ENCODE results near the gene ISL2. TPM values are rescaled to one million over a fixed set of nuclear protein-coding genes. Genes with fewer than 3 reads are reported as not detected.

ISL2 gene
- total and polyA plus RNA-seq, 2 of the 13 experiments (the other 11 are each of a cell fraction or from before 2014, with no cell fraction given), result 4.3 to 5.1 TPM

- Histone ChIP-seq H2AFZ (ENCODE audit: low read length) (no peak overlapping the region), H3K27me3 (ENCODE audit: control insufficient read depth in 1 of 2, insufficient read depth in 2 of 2, low read length in 2 of 2) (no peaks in the 10 kb centered on the region), H3K79me2 (ENCODE audit: insufficient read depth, low read length) (no peaks in the 10 kb centered on the region), H3K4me3 (replicated peaks in 1 of 3; ENCODE audit: insufficient read depth in 1 of 3, low read depth in 2 of 3, low read length in 3 of 3) (no peak overlapping the region), H3K9ac (ENCODE audit: insufficient read depth, low read depth, low read length) (no peak overlapping the region), H4K20me1 (ENCODE audit: insufficient read depth, low read length) (no peaks in the 10 kb centered on the region), H3K9me3 (ENCODE audit: low read length) (no peaks in the 10 kb centered on the region), H3K36me3 (replicated peaks in 1 of 2; ENCODE audit: control insufficient read depth in 1 of 2, insufficient read depth in 2 of 2, low read length in 2 of 2) (peaks cover 0 to 1% of the 10 kb centered on the region in 2 experiments; a peak in 1 of 5 replicates), H3K27ac (ENCODE audit: extremely low read length, insufficient read depth, low read length) (no peak overlapping the region), H3K4me1 (ENCODE audit: insufficient read depth, low read length) (peaks cover 12% of the 10 kb centered on the region), H3K4me2 (ENCODE audit: low read depth, low read length) (no peak overlapping the region)
- intact Hi-C loops (cut with micrococcal nuclease; ENCODE audit: unreplicated experiment), result no loop called here
- in situ Hi-C loops (cut with HindIII; ENCODE audit: extremely low pct_ligation_motif_present, low pct_unique_long_range_greater_than_20kb), result no loop called here
- ATAC-seq, result no peak
- no peak for FAIRE-seq
- DNase-seq (ENCODE audit: low spot score), result no peak
- CTCF ChIA-PET (ENCODE audit: low intra/inter-chr PET ratio, low total read pairs), result no interaction called here
- POLR2A ChIA-PET, result no interaction called here
- WGBS (ENCODE audit: low lambda C conversion rate), result 66% methylated on average over 3 of the region's 3 CpGs
- BruUV-seq (replicated peaks), result no TSS peak
- TF ChIP-seq ZBTB40 (IDR thresholded peaks at IDR 0.05), result no peak
- TF ChIP-seq ZBTB40 (CRISPR knock-in tag; IDR thresholded peaks at IDR 0.05), result no peak
- no peak for TF ChIP-seq ZNF879 (CRISPR knock-in tag; IDR thresholded peaks at IDR 0.05)
- no peak for TF ChIP-seq ZNF567 (CRISPR knock-in tag; IDR thresholded peaks at IDR 0.05; ENCODE audit: borderline replicate concordance)
- no peak for TF ChIP-seq IKZF4 (CRISPR knock-in tag; IDR thresholded peaks at IDR 0.05; ENCODE audit: borderline replicate concordance, low read depth, not compliant biosample characterization)
- no peak for TF ChIP-seq ASH2L (IDR thresholded peaks at IDR 0.05; ENCODE audit: insufficient read length, low read depth, low read length)
- no peak for TF ChIP-seq HNRNPH1 (optimal IDR thresholded peaks at IDR 0.05; ENCODE audit: low read depth, low read length)
- TF ChIP-seq SALL1 (CRISPR knock-in tag; IDR thresholded peaks at IDR 0.05), result no peak
- no peak for TF ChIP-seq ZNF264 (CRISPR knock-in tag; IDR thresholded peaks at IDR 0.05)
- TF ChIP-seq MXD4 (CRISPR knock-in tag; IDR thresholded peaks at IDR 0.05), result no peak
- TF ChIP-seq ZNF253 (CRISPR knock-in tag; IDR thresholded peaks at IDR 0.05; ENCODE audit: borderline replicate concordance), result no peak
- no peak for TF ChIP-seq NFAT5 (CRISPR knock-in tag; IDR thresholded peaks at IDR 0.05)
These were observed 54.7 kb downstream of the ISL2 start for GRCh38 chr15:76391309-76391708.
